ENCODE measurements around the gene LAMP1. TPM values are rescaled to one million over a fixed set of nuclear protein-coding genes. Genes with fewer than 3 reads are reported as not detected.
A peak's percentile ranks its signal among the peaks of the same experiment; 100 is the strongest.

LAMP1 gene
- total RNA-seq, 1 donor from 2014 or later = 77.2 TPM

- Histone ChIP-seq H3K9me3 (ENCODE audit: control insufficient read depth in 3 of 3, low read length in 3 of 3) (no peaks in the 10 kb centered on the region), H3K27ac (ENCODE audit: low read depth, low read length) (no peak overlapping the region), H3K4me1 (ENCODE audit: control insufficient read depth in 3 of 3, insufficient read depth in 3 of 3, low read length in 3 of 3) (peaks cover 0 to 4% (median 3%) of the 10 kb centered on the region in 3 donors), H3K9ac (ENCODE audit: low read depth in 1 of 3, low read length in 3 of 3) (no peak overlapping the region), H3K4me3 (ENCODE audit: low read length in 3 of 3) (no peak overlapping the region), H3K36me3 (ENCODE audit: control insufficient read depth in 3 of 3, insufficient read depth in 3 of 3, low read length in 3 of 3) (peaks cover 10 to 15% (median 14%) of the 10 kb centered on the region in 3 donors), H3K27me3 (ENCODE audit: control insufficient read depth in 3 of 3, insufficient read depth in 3 of 3, low read length in 3 of 3) (no peaks in the 10 kb centered on the region)
Measured at GRCh38 chr13:113350065-113350937, 53.3 kb downstream of the LAMP1 start.

- no peaks in the 10 kb centered on the region for H3K9me3 ChIP-seq (ENCODE audit: control insufficient read depth in 3 of 3, low read length in 3 of 3)
- no peak overlapping the region for H3K9ac ChIP-seq (ENCODE audit: low read depth in 1 of 3, low read length in 3 of 3)
- peaks cover 6 to 14% (median 14%) of the 10 kb centered on the region in 3 donors for H3K36me3 ChIP-seq (ENCODE audit: control insufficient read depth in 3 of 3, insufficient read depth in 3 of 3, low read length in 3 of 3)
- H3K4me3 ChIP-seq (ENCODE audit: low read length in 3 of 3) = no peak overlapping the region
- peaks cover 0 to 4% (median 3%) of the 10 kb centered on the region in 3 donors for H3K4me1 ChIP-seq (ENCODE audit: control insufficient read depth in 3 of 3, insufficient read depth in 3 of 3, low read length in 3 of 3)
- H3K27me3 ChIP-seq (ENCODE audit: control insufficient read depth in 3 of 3, insufficient read depth in 3 of 3, low read length in 3 of 3) = no peaks in the 10 kb centered on the region
- no peak overlapping the region for H3K27ac ChIP-seq (ENCODE audit: low read depth, low read length)
Measured at GRCh38 chr13:113350938-113351335, 53.9 kb downstream of the LAMP1 start.

GRCh38 chr13:113351514-113352026, 54.5 kb downstream of the LAMP1 start:
- Histone ChIP-seq H3K36me3 (ENCODE audit: control insufficient read depth in 3 of 3, insufficient read depth in 3 of 3, low read length in 3 of 3) (peaks cover 6 to 14% (median 14%) of the 10 kb centered on the region in 3 donors), H3K9ac (ENCODE audit: low read depth in 1 of 3, low read length in 3 of 3) (peak overlapping the region in 1 of 3 donors; percentile 33), H3K9me3 (ENCODE audit: control insufficient read depth in 3 of 3, low read length in 3 of 3) (no peaks in the 10 kb centered on the region), H3K4me3 (ENCODE audit: low read length in 3 of 3) (peak overlapping the region in 1 of 3 donors; percentile 35), H3K27ac (ENCODE audit: low read depth, low read length) (no peak overlapping the region), H3K4me1 (ENCODE audit: control insufficient read depth in 3 of 3, insufficient read depth in 3 of 3, low read length in 3 of 3) (peaks cover 0 to 4% (median 3%) of the 10 kb centered on the region in 3 donors), H3K27me3 (ENCODE audit: control insufficient read depth in 3 of 3, insufficient read depth in 3 of 3, low read length in 3 of 3) (no peaks in the 10 kb centered on the region)

GRCh38 chr13:113353254-113353653, 56.2 kb downstream of the LAMP1 start:
- Histone ChIP-seq H3K36me3 (ENCODE audit: control insufficient read depth in 3 of 3, insufficient read depth in 3 of 3, low read length in 3 of 3) (peaks cover 6 to 14% (median 11%) of the 10 kb centered on the region in 3 donors), H3K4me1 (ENCODE audit: control insufficient read depth in 3 of 3, insufficient read depth in 3 of 3, low read length in 3 of 3) (peaks cover 0 to 4% (median 3%) of the 10 kb centered on the region in 3 donors), H3K27ac (ENCODE audit: low read depth, low read length) (no peak overlapping the region), H3K27me3 (ENCODE audit: control insufficient read depth in 3 of 3, insufficient read depth in 3 of 3, low read length in 3 of 3) (no peaks in the 10 kb centered on the region), H3K9ac (ENCODE audit: low read depth in 1 of 3, low read length in 3 of 3) (no peak overlapping the region), H3K9me3 (ENCODE audit: control insufficient read depth in 3 of 3, low read length in 3 of 3) (no peaks in the 10 kb centered on the region), H3K4me3 (ENCODE audit: low read length in 3 of 3) (no peak overlapping the region)

DNA sequence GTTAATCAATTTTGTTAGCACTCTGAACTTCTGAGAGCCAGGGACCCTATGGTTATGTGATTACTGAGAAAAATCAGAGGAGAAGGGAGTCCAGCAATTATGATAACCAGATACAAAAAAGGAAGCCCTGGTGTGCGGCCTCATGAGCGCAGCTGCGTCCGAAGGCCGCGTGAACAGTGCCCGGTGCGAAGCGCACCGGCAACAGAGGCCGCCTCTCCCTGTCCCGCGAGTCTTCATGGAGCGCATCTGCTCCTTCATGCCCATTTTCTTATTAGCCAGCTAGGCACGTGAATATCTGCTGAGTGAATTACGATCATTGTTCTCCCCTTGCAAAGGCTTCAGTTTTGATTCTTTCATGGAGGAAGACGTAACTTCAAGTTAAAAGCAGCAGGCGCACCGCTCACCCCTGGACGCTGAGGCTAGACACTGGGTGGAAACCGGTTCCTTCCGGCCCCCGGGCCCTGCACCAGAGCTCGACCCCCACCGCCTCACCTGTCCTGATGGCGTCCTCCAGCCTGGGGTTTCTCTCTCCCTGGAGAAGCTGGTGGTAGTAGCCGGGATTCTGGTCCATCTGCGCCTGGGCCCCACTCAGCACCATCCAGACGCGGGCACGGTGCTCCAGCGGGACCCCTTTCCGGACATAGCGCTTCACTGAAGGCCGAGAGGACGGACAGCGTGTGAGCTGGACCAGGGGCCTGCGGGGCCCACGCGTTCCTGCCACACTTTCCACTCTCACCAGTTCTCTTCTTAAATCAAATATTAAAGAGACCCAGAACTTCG, 58.0 kb downstream of the LAMP1 start:
- H3K27me3 ChIP-seq (ENCODE audit: control insufficient read depth in 3 of 3, insufficient read depth in 3 of 3, low read length in 3 of 3) = no peaks in the 10 kb centered on the region
- peaks cover 0 to 4% (median 3%) of the 10 kb centered on the region in 3 donors for H3K4me1 ChIP-seq (ENCODE audit: control insufficient read depth in 3 of 3, insufficient read depth in 3 of 3, low read length in 3 of 3)
- no peak overlapping the region for H3K4me3 ChIP-seq (ENCODE audit: low read length in 3 of 3)
- H3K36me3 ChIP-seq (ENCODE audit: control insufficient read depth in 3 of 3, insufficient read depth in 3 of 3, low read length in 3 of 3) = peaks cover 7 to 9% (median 7%) of the 10 kb centered on the region in 3 donors
- H3K9me3 ChIP-seq (ENCODE audit: control insufficient read depth in 3 of 3, low read length in 3 of 3) = no peaks in the 10 kb centered on the region
- H3K9ac ChIP-seq (ENCODE audit: low read depth in 1 of 3, low read length in 3 of 3) = no peak overlapping the region
- no peak overlapping the region for H3K27ac ChIP-seq (ENCODE audit: low read depth, low read length)

DNA sequence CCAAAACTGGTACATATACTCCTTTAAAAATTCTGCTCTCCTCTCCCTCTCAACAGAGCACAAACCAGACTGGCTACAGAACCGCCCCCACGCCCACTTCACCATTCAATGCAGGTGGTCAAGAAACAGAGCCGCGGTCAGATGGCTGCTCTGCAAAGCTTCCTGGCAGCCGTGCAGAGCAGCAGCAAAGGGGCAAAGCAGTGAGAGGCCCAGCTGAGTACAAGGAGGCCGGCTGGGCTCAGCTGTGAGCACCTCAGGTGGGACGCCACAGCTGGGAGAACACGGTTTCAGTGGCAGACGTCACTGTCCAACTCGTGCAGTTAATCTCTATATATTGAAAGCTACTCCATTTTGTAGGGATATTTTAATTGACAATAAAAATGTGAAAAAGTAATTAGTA, 58.6 kb downstream of the LAMP1 start:
- H3K27ac ChIP-seq (ENCODE audit: low read depth, low read length) = no peak overlapping the region
- no peaks in the 10 kb centered on the region for H3K9me3 ChIP-seq (ENCODE audit: control insufficient read depth in 3 of 3, low read length in 3 of 3)
- H3K27me3 ChIP-seq (ENCODE audit: control insufficient read depth in 3 of 3, insufficient read depth in 3 of 3, low read length in 3 of 3) = no peaks in the 10 kb centered on the region
- H3K4me3 ChIP-seq (ENCODE audit: low read length in 3 of 3) = no peak overlapping the region
- peaks cover 3 to 5% (median 3%) of the 10 kb centered on the region in 3 donors for H3K36me3 ChIP-seq (ENCODE audit: control insufficient read depth in 3 of 3, insufficient read depth in 3 of 3, low read length in 3 of 3)
- H3K4me1 ChIP-seq (ENCODE audit: control insufficient read depth in 3 of 3, insufficient read depth in 3 of 3, low read length in 3 of 3) = peaks cover 0 to 4% (median 3%) of the 10 kb centered on the region in 3 donors
- no peak overlapping the region for H3K9ac ChIP-seq (ENCODE audit: low read depth in 1 of 3, low read length in 3 of 3)

DNA sequence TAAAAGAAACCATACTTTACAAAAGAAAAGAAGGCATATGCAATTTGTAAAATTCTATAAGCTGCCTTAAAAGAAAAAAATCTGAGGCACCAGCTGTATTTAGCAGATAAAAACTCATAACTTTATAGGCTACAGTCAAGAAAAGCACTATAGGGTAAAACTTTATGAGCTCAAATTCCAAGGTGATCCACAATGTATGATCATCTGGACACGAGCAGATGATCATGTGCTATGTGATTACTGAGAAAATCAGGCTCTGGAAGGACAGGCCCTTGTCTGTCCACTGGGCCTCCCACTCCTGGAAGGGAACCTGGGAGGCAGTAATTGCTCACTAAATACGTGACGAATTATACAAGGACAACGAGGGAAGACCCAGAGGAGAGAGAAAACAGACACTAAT, 59.6 kb downstream of the LAMP1 start:
- peaks cover 3 to 6% (median 3%) of the 10 kb centered on the region in 3 donors for H3K36me3 ChIP-seq (ENCODE audit: control insufficient read depth in 3 of 3, insufficient read depth in 3 of 3, low read length in 3 of 3)

GRCh38 chr13:113357529-113357928, 60.5 kb downstream of the LAMP1 start:
- peaks cover 3 to 6% (median 3%) of the 10 kb centered on the region in 3 donors for H3K36me3 ChIP-seq (ENCODE audit: control insufficient read depth in 3 of 3, insufficient read depth in 3 of 3, low read length in 3 of 3)
- H3K27ac ChIP-seq (ENCODE audit: low read depth, low read length) = no peak overlapping the region
- no peak overlapping the region for H3K4me3 ChIP-seq (ENCODE audit: low read length in 3 of 3)
- no peak overlapping the region for H3K9ac ChIP-seq (ENCODE audit: low read depth in 1 of 3, low read length in 3 of 3)
- H3K4me1 ChIP-seq (ENCODE audit: control insufficient read depth in 3 of 3, insufficient read depth in 3 of 3, low read length in 3 of 3) = no peaks in the 10 kb centered on the region
- no peaks in the 10 kb centered on the region for H3K27me3 ChIP-seq (ENCODE audit: control insufficient read depth in 3 of 3, insufficient read depth in 3 of 3, low read length in 3 of 3)
- H3K9me3 ChIP-seq (ENCODE audit: control insufficient read depth in 3 of 3, low read length in 3 of 3) = no peaks in the 10 kb centered on the region

More for the DNA sequence above, 59.6 kb downstream of the LAMP1 start:
- Histone ChIP-seq H3K27me3 (ENCODE audit: control insufficient read depth in 3 of 3, insufficient read depth in 3 of 3, low read length in 3 of 3) (no peaks in the 10 kb centered on the region), H3K9me3 (ENCODE audit: control insufficient read depth in 3 of 3, low read length in 3 of 3) (no peaks in the 10 kb centered on the region), H3K4me3 (ENCODE audit: low read length in 3 of 3) (no peak overlapping the region), H3K9ac (ENCODE audit: low read depth in 1 of 3, low read length in 3 of 3) (no peak overlapping the region), H3K27ac (ENCODE audit: low read depth, low read length) (no peak overlapping the region), H3K4me1 (ENCODE audit: control insufficient read depth in 3 of 3, insufficient read depth in 3 of 3, low read length in 3 of 3) (peaks cover 0 to 2% (median 0%) of the 10 kb centered on the region in 3 donors)

GRCh38 chr13:113358653-113359190, 61.7 kb downstream of the LAMP1 start:
- H3K4me3 ChIP-seq (ENCODE audit: low read length in 3 of 3) = no peak overlapping the region
- H3K36me3 ChIP-seq (ENCODE audit: control insufficient read depth in 3 of 3, insufficient read depth in 3 of 3, low read length in 3 of 3) = peaks cover 3 to 6% (median 3%) of the 10 kb centered on the region in 3 donors
- no peaks in the 10 kb centered on the region for H3K9me3 ChIP-seq (ENCODE audit: control insufficient read depth in 3 of 3, low read length in 3 of 3)
- H3K27me3 ChIP-seq (ENCODE audit: control insufficient read depth in 3 of 3, insufficient read depth in 3 of 3, low read length in 3 of 3) = no peaks in the 10 kb centered on the region
- no peak overlapping the region for H3K9ac ChIP-seq (ENCODE audit: low read depth in 1 of 3, low read length in 3 of 3)
- H3K27ac ChIP-seq (ENCODE audit: low read depth, low read length) = no peak overlapping the region
- peaks cover 0 to 4% (median 2%) of the 10 kb centered on the region in 3 donors for H3K4me1 ChIP-seq (ENCODE audit: control insufficient read depth in 3 of 3, insufficient read depth in 3 of 3, low read length in 3 of 3)
